GM12878 (cell line): ENCODE results near the gene MRPL36. TPM values are rescaled to one million over a fixed set of nuclear protein-coding genes. Genes with fewer than 3 reads are reported as not detected.

Experiments used
- ATAC-seq: fragments of 200-7000 bp; cut with Tn5 transposase; 3 replicates; pipeline ENCODE4 v1.9.1; 2020; ENCODE audit warnings: mild to moderate bottlenecking, moderate library complexity
- BruUV-seq: library from RNA; stranded (reverse); fragments of 400-500 nt; replicated peaks from 2 replicates; lab custom pipeline; 2021; lab: Mats Ljungman, UMichigan
- CTCF ChIA-PET: fragments of 300-600 bp; sonication (Branson Sonifier 250); formaldehyde crosslinking; extraction: SDS; loops from one replicate; lab custom pipeline; 2021; ENCODE audit warnings: inconsistent platforms; lab: Yijun Ruan, JAX
- POLR2A ChIA-PET: fragments of 350-600 bp; formaldehyde crosslinking; extraction: SDS; loops from one replicate; lab custom pipeline; 2021; ENCODE audit warnings: inconsistent platforms; lab: Charles Lee
- RAD21 ChIA-PET: fragments of 300-600 bp; sonication (Branson Sonifier 250); formaldehyde crosslinking; loops from one replicate; lab custom pipeline; 2023; ENCODE audit warnings: antibody characterized with exemption; ENCODE audit not compliant: unreplicated experiment; lab: Charles Lee
- SMC1A ChIA-PET: fragments of 300-600 bp; sonication (Branson Sonifier 250); formaldehyde crosslinking; loops from one replicate; lab custom pipeline; 2023; ENCODE audit not compliant: unreplicated experiment, uncharacterized antibody; lab: Charles Lee
- DNase-seq: peaks from one replicate; pipeline ENCODE4 v3.0.0-alpha.2; 2011; ENCODE audit warnings: low read depth, low spot score
- FAIRE-seq: peaks from 3 replicates; lab custom pipeline; 2011; peaks lifted over from hg19 to GRCh38; lab: Jason Lieb, UNC
- H2AFZ ChIP-seq: 2 replicates; pipeline ENCODE4 v1.6.0; 2011; ENCODE audit warnings: low read depth, low read length, control low read depth; ENCODE audit not compliant: control insufficient read depth
- H3K27ac ChIP-seq: 2 replicates; pipeline ENCODE4 v1.5.1; 2011; ENCODE audit warnings: control low read depth; ENCODE audit not compliant: control insufficient read depth, insufficient read depth
- H3K27me3 ChIP-seq, 2 experiments: replicated peaks in 1 of 2; 2 replicates each; pipeline versions ENCODE4 v1.6.0 to v1.6.1; 2011; ENCODE audit warnings: low read length in 1 of 2; ENCODE audit not compliant: control insufficient read depth in 2 of 2, insufficient read depth in 2 of 2
- H3K36me3 ChIP-seq, 2 experiments: 2 replicates each; pipeline ENCODE4 v1.5.1; 2011; ENCODE audit warnings: low read length in 1 of 2; ENCODE audit not compliant: control insufficient read depth in 2 of 2, insufficient read depth in 2 of 2
- H3K4me1 ChIP-seq: 2 replicates; pipeline ENCODE4 v1.6.1; 2011; ENCODE audit warnings: mild to moderate bottlenecking, low read length, moderate library complexity, mixed read lengths; ENCODE audit not compliant: control insufficient read depth, insufficient read depth
- H3K4me2 ChIP-seq: 2 replicates; pipeline ENCODE4 v1.6.0; 2011; ENCODE audit warnings: control low read depth; ENCODE audit not compliant: control insufficient read depth, insufficient read depth
- H3K4me3 ChIP-seq: fragments of 200-600 bp; sonication (generic); 2 replicates; pipeline ENCODE4 v1.5.1; 2016
- H3K79me2 ChIP-seq: 2 replicates; pipeline ENCODE4 v1.6.0; 2011; ENCODE audit warnings: low read length; ENCODE audit not compliant: control insufficient read depth, insufficient read depth
- H3K9ac ChIP-seq: 2 replicates; pipeline ENCODE4 v1.8.0; 2011; ENCODE audit warnings: low read length, control low read depth, mixed read lengths; ENCODE audit not compliant: control insufficient read depth, insufficient read depth
- H3K9me3 ChIP-seq: replicated peaks from 3 replicates; pipeline ENCODE4 v1.5.1; 2011; ENCODE audit warnings: mild to moderate bottlenecking, low read length; ENCODE audit not compliant: control insufficient read depth, insufficient read depth
- H4K20me1 ChIP-seq: 2 replicates; pipeline ENCODE4 v1.6.0; 2011; ENCODE audit not compliant: control insufficient read depth, insufficient read depth
- BHLHE40 ChIP-seq, 2 experiments: fragments of 450-650 bp in 1 of 2; IDR thresholded peaks; 2 replicates each; pipeline ENCODE4 v1.6.1; 2011 to 2017; ENCODE audit warnings: low read depth in 2 of 2, borderline replicate concordance in 1 of 2, improper control_type of control experiment in 1 of 2, low read length in 1 of 2, mild to moderate bottlenecking in 1 of 2
- CBFB ChIP-seq: IDR thresholded peaks from 2 replicates; pipeline ENCODE4 v1.6.1; 2016; ENCODE audit warnings: antibody characterized with exemption, low read depth
- CHD1 ChIP-seq: IDR thresholded peaks from 2 replicates; pipeline ENCODE4 v1.6.1; 2012; ENCODE audit warnings: low read depth, low read length, improper control_type of control experiment
- EP300 ChIP-seq, 2 experiments: fragments of 150-350 bp in 1 of 2; IDR thresholded peaks; 2 replicates each; pipeline ENCODE4 v1.6.1; 2011 to 2012; ENCODE audit warnings: low read depth in 2 of 2, low read length in 2 of 2, borderline replicate concordance in 1 of 2, improper control_type of control experiment in 1 of 2, inconsistent platforms in 1 of 2; ENCODE audit not compliant: control insufficient read depth in 1 of 2
- IRF4 ChIP-seq: IDR thresholded peaks from 2 replicates; pipeline ENCODE4 v1.6.1; 2011; ENCODE audit warnings: low read depth, low read length
- MYC ChIP-seq: IDR thresholded peaks from 2 replicates; pipeline ENCODE4 v1.6.1; 2011; ENCODE audit warnings: mild to moderate bottlenecking, low read length, moderate library complexity, inconsistent platforms; ENCODE audit not compliant: insufficient read depth, insufficient replicate concordance, insufficient read length, severe bottlenecking
- PML ChIP-seq: IDR thresholded peaks from 2 replicates; pipeline ENCODE4 v1.6.1; 2012; ENCODE audit warnings: low read length, inconsistent platforms
- POLR2AphosphoS5 ChIP-seq: IDR thresholded peaks from 2 replicates; pipeline ENCODE4 v1.6.1; 2011; ENCODE audit warnings: mild to moderate bottlenecking, low read length, inconsistent platforms
- RUNX3 ChIP-seq: IDR thresholded peaks from 2 replicates; pipeline ENCODE4 v1.6.1; 2012; ENCODE audit warnings: low read length, inconsistent platforms
- SUPT20H ChIP-seq: IDR thresholded peaks from 2 replicates; pipeline ENCODE4 v1.6.1; 2011; ENCODE audit warnings: low read depth, mild to moderate bottlenecking, low read length, moderate library complexity, borderline replicate concordance; ENCODE audit not compliant: control insufficient read depth
- TBL1XR1 ChIP-seq: IDR thresholded peaks from 2 replicates; pipeline ENCODE4 v1.6.1; 2012; ENCODE audit warnings: low read depth, low read length, improper control_type of control experiment
- WRNIP1 ChIP-seq: IDR thresholded peaks from 2 replicates; pipeline ENCODE4 v1.6.1; 2011; ENCODE audit warnings: low read depth, low read length, improper control_type of control experiment, borderline replicate concordance
- YBX1 ChIP-seq: fragments of 450-650 bp; IDR thresholded peaks from 2 replicates; pipeline ENCODE4 v1.6.1; 2016; ENCODE audit warnings: antibody characterized with exemption
- WGBS: methylation state at CpG from one replicate; pipeline ENCODE4 v1.1.6; 2016; ENCODE audit warnings: low lambda C conversion rate; ENCODE audit not compliant: insufficient replicate concordance, insufficient coverage; ENCODE audit errors: missing lambda C conversion rate; 5-methylcytosine and 5-hydroxymethylcytosine counted together
- in situ Hi-C: fragments of 300-500 bp; cut with MboI; formaldehyde crosslinking; loops from 9 replicates; pipeline ENCODE4 v1.14.3; 2018; ENCODE audit warnings: mixed read lengths
- intact Hi-C: fragments of 100-400 bp; cut with micrococcal nuclease; formaldehyde crosslinking; loops from one replicate; pipeline ENCODE4 v1.14.2; 2022; ENCODE audit not compliant: unreplicated experiment
- polyA plus RNA-seq, 11 experiments: library from polyadenylated mRNA; depleted of rRNA in 4 of 11; unstranded in 6 of 11; stranded (reverse) in 5 of 11; fragments of >200 nt; fragmentation: Nextera tagmentation in 4 of 11; fragmentation: Illumina TruSeq in 1 of 11; extraction: Ambion mirVana in 4 of 11; extraction: Trizol in 1 of 11; gene quantifications; 1 replicate in 1 of 11; 2 replicates in 10 of 11; pipeline versions ENCODE4 v1.2.1 to v1.2.3, GENCODE V29; 2011 to 2016; ENCODE audit warnings: inconsistent platforms in 2 of 11, missing spikeins in 2 of 11, low read depth in 1 of 11
- total RNA-seq, 4 experiments: library from RNA; depleted of rRNA in 3 of 4; stranded (reverse); fragments of >200 nt in 3 of 4; fragmentation: Illumina TruSeq in 1 of 4; extraction: Trizol in 1 of 4; gene quantifications; 2 replicates each; pipeline versions ENCODE4 v1.2.1 to v1.2.3, GENCODE V29; 2013 to 2021
- TF ChIP-seq, protein P1 (sequence below): IDR thresholded peaks from 2 replicates; pipeline ENCODE4 v1.6.1; 2012; ENCODE audit warnings: improper control_type of control experiment, low read depth, low read length; ENCODE audit not compliant: insufficient replicate concordance

Gene MRPL36
- total and polyA plus RNA-seq, 10 of the 15 experiments (the other 5 are each of a cell fraction or from before 2014, with no cell fraction given): 89.2 to 559 (median 152) TPM

DNA sequence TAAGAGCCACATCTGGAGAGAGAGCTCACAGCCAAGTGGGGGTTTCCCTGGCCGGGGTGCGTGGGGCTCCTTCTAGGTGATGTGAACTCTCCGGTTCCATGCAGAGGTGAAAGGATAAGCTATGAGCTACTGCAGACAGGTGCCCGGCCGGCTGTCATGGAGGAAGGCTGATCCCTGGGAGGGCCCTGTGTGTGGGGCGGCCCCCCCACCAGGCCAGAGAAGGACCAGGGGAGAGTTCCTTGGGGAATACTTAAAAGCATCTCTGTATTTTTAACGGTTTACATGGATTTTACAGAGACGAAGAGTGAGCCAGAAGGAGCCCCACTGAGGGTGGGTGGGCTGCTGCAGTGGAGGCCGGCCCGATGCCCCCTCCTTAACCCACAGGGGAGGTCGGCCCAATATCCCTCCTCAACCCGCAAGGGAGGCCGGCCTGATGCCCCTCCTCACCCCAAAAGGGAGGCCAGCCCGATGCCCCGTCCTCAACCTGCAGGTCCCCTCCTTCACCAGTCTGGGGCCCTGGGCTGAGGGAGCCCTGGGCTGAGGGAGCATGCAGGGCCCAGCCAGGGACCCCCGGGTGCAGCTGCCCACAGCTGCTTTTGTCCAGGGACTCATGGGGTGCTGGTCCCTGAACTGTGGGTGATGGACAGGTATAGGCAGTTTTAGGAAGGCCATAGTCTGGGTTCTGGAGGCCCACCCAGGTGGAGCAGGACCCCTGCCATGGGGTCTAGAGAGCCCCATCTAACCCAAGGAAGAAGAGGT, 31.9 kb downstream of the MRPL36 start (continued):
- TF ChIP-seq, protein P1, sequence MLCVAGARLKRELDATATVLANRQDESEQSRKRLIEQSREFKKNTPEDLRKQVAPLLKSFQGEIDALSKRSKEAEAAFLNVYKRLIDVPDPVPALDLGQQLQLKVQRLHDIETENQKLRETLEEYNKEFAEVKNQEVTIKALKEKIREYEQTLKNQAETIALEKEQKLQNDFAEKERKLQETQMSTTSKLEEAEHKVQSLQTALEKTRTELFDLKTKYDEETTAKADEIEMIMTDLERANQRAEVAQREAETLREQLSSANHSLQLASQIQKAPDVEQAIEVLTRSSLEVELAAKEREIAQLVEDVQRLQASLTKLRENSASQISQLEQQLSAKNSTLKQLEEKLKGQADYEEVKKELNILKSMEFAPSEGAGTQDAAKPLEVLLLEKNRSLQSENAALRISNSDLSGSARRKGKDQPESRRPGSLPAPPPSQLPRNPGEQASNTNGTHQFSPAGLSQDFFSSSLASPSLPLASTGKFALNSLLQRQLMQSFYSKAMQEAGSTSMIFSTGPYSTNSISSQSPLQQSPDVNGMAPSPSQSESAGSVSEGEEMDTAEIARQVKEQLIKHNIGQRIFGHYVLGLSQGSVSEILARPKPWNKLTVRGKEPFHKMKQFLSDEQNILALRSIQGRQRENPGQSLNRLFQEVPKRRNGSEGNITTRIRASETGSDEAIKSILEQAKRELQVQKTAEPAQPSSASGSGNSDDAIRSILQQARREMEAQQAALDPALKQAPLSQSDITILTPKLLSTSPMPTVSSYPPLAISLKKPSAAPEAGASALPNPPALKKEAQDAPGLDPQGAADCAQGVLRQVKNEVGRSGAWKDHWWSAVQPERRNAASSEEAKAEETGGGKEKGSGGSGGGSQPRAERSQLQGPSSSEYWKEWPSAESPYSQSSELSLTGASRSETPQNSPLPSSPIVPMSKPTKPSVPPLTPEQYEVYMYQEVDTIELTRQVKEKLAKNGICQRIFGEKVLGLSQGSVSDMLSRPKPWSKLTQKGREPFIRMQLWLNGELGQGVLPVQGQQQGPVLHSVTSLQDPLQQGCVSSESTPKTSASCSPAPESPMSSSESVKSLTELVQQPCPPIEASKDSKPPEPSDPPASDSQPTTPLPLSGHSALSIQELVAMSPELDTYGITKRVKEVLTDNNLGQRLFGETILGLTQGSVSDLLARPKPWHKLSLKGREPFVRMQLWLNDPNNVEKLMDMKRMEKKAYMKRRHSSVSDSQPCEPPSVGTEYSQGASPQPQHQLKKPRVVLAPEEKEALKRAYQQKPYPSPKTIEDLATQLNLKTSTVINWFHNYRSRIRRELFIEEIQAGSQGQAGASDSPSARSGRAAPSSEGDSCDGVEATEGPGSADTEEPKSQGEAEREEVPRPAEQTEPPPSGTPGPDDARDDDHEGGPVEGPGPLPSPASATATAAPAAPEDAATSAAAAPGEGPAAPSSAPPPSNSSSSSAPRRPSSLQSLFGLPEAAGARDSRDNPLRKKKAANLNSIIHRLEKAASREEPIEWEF: no peak
- TF ChIP-seq IRF4: no peak
- no peak for TF ChIP-seq SUPT20H
- no peak for TF ChIP-seq CHD1
- TF ChIP-seq RUNX3: no peak

DNA sequence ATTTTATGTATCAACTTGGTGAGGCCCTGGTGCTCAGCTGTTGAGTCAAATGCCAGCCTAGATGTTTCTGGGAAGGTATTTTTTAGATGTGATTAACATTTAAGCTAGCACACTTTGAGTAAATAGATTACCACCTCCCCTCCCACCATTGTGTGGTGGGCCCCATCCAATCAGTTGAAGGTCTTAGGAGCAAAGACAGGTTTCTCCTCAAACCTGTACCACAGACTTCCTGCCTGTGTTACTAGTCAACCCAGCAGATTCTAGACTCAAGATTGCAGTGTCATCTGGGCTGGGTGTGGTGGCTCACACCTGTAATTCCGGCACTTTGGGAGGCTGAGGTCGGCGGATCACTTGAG, 33.8 kb downstream of the MRPL36 start:
- DNase-seq (no peak), FAIRE-seq (no peak), ATAC-seq (no peak)
- Histone ChIP-seq H3K27me3 (peaks cover 0 to 3% of the 10 kb centered on the region in 2 experiments; a peak in 2 of 4 replicates), H3K27ac (no peak overlapping the region), H3K79me2 (no peaks in the 10 kb centered on the region), H3K4me2 (no peak overlapping the region), H3K9me3 (no peaks in the 10 kb centered on the region; the same call in 2 of the 3 replicates), H4K20me1 (no peaks in the 10 kb centered on the region), H2AFZ (no peak overlapping the region), H3K36me3 (no peaks in the 10 kb centered on the region), H3K9ac (no peak overlapping the region), H3K4me3 (no peak overlapping the region), H3K4me1 (no peaks in the 10 kb centered on the region)
- ChIA-PET SMC1A (interaction anchor here (1.0 to 2.6 kb wide), 2 partner anchors 33 to 34 kb away, joined by 3 to 6 read pairs; partner anchors contain the start of gene MRPL36), POLR2A (interaction anchor here (0.9 kb wide), 1 partner anchor 35 kb away, joined by 3 read pairs; the partner anchor contains the start of gene NDUFS6), CTCF (interaction anchor here (0.9 to 1.5 kb wide), 2 partner anchors 27 to 271 kb away, joined by 3 to 4 read pairs; no protein-coding TSS in a partner anchor), RAD21 (interaction anchor here (1.6 to 3.9 kb wide), 2 partner anchors 24 to 35 kb away, joined by 3 to 12 read pairs; partner anchors contain the start of gene NDUFS6)
- WGBS: 55% methylated on average over 3 of the region's 3 CpGs
- intact Hi-C loops (no loop called here), in situ Hi-C loops (no loop called here)
- BruUV-seq: no TSS peak
- TF ChIP-seq CBFB (no peak), POLR2AphosphoS5 (no peak), PML (no peak), TBL1XR1 (no peak), BHLHE40 (IDR thresholded peaks at IDR 0.05; ENCODE audit: borderline replicate concordance in 1 of 2, low read depth in 2 of 2, low read length in 1 of 2) (no peak), MYC (no peak), WRNIP1 (no peak), YBX1 (no peak), EP300 (IDR thresholded peaks at IDR 0.05; ENCODE audit: borderline replicate concordance in 1 of 2, control insufficient read depth in 1 of 2, low read depth in 2 of 2, low read length in 2 of 2) (no peak)
